HK-2 (cell line): ENCODE data around the gene DERL3.
A peak's percentile ranks its signal among the peaks of the same experiment; 100 is the strongest.
"Not testable (repeated sequence)": the region's sequence is repeated elsewhere in the genome, so short reads cannot be mapped to it uniquely, and the experiment has no call there.

Experiments
- DNase-seq: peaks from one replicate; pipeline ENCODE4 v3.0.0-alpha.2; 2018; ENCODE audit not compliant: unreplicated experiment

DERL3 gene

DNA sequence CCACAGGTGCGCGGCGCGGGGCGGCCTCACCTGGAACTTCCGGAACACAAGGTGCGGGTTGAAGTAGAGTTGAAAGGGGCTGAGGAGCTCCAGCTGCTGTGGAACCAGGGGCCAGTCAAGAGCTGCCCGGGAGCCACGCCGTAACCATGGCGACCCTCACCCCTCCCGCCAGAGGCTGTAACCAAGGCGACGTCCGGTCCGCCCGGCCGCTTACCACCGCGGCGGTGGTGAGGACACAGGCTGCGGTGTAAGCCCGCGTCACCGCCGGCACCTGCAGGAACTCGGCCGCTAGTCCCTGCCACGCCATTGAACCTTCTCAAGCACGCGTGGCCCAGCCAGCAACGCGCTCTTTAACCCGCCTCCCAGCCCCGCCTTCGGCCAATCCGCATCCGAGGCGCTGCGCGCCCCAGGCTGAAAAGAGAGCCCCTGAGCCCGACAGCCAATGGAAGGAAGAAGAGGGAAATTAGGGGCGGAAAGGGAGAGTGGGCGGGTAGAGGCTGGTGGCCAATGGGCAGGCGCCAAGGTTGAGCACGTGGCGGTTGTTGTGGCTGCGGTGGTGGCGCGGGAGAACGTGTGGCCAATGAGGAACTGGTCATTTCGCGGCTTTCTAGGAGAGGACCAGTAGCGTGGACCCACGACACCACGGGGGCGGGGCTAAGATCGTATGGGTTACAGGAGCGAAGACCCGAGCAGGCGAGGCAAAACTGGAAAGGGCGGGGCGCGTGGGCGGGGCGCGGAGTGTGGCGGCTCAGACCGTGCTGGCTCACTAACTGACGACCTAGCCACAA, at the start of gene DERL3:
Gene DERL3, minus strand, starts transcription at position 326 of the 788 bp plus-strand sequence. Its CDS starts 19 bp downstream, at position 307.
- peak; percentile 99 for DNase-seq

DNA sequence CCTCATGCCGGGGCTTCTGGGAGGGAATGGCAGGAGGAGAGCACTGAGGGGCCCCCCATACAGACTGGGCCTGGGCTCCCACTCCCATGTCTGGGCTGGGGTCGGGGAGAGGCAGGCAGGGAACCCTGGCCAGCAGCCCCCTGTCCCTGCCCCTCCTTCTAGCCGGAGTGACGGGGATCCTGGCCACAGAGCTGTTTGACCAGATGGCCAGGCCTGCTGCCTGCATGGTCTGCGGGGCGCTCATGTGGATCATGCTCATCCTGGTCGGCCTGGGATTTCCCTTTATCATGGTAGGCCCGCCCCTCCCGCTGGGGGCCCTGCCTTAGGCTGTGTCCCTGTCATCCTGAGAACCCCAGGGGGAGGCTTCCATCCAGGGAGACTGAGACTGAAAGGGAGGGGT, 45.3 kb upstream of the DERL3 start:
- DNase-seq, result no peak

DNA sequence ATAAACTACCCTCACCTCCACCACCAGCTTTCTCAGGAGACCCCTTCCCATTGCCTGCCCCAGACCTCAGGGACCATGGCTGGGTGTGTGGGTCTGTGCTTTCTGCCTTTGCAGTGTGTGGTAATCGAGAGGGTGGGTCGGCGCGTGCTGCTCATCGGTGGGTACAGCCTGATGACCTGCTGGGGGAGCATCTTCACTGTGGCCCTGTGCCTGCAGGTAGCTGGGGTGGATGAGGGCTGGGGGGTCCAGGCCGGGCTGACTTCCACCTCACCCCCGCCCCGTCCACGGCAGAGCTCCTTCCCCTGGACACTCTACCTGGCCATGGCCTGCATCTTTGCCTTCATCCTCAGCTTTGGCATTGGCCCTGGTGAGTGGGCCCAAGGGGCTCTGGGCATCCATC, 44.9 kb upstream of the DERL3 start:
- no peak for DNase-seq

DNA sequence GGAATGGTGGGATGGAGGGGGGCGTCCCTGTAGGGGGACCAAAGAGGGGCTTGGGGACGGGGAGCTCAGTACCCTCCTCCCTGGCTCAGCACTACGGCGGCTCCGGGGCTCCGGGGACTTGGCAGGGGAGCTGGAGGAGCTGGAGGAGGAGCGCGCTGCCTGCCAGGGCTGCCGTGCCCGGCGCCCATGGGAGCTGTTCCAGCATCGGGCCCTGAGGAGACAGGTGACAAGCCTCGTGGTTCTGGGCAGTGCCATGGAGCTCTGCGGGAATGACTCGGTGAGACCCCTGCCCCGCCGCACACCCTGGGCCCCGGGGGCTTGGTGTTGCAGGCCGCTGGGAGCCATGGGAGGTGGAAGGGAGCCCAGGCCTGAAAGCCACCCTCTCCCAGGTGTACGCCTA, 43.6 kb upstream of the DERL3 start:
- DNase-seq, result no peak

DNA sequence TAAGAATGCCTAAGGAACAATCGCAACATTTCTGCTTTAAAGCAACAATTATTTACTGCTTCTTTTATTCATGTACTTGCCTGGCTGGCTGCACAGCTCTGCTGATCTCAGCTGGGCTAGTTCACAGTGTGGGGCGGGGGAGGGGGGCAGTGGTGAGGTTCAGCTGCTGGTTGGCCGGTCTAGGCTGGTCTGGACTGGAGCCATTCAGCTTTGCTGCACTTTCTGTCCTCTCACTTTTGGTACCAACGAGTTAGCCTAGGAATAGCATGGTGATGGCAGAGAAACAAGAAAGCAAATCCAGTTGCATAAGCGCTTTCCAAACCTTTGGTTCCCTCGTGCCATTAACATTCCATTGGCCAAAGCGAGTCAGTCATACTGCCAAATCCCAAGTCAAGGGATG, 39.4 kb upstream of the DERL3 start:
- DNase-seq, result no peak

DNA sequence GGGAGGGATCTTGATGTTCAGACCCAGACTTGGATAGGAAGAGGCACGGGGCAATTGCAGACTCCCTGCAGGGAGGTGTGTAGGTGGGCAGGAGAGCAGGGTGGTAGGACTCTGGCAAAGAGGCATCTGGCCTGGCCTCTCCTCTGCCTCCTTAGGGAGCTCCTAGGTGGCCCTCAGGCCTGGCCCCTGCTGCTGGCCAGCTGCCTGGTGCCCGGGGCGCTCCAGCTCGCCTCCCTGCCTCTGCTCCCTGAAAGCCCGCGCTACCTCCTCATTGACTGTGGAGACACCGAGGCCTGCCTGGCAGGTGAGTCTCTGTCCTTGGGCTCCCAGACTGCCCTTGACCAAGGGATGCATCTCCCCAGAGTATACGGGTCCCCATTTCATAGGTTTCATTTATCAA, 38.8 kb upstream of the DERL3 start:
- DNase-seq, result no peak

DNA sequence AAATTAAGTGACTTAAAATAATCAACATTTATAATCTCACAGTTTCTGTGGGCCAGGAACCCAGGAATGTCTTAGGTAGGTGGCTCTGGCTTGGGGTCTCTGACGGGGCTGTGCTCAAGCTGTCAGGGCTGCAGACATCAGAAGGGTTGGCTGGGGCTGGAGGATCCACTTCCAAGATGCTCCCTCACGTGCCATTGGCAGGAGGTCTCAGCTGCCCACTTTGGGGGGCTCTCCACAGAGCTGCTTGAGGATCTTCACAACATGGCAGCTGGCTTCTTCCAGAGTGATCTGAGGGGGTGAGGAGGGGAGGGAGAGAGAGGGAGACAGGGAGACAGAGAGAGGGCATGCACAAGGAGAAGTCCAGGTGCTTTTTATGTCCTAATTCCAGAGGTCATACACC, 37.0 kb upstream of the DERL3 start:
- DNase-seq, result no peak

DNA sequence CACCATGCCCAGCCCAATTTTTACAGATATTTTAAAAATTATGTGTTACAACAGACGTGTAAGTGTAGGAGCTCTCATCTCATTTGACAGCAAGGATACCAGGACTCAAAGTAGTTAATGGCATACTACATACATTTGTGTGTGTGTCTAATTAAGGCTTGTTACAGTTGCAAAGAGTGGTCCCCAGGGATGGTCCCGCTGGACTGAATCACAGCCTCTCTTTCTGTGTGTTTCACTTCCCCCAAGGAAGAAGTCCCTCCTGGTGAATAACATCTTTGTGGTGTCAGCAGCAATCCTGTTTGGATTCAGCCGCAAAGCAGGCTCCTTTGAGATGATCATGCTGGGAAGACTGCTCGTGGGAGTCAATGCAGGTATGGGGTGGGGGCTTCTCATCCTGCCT, 36.1 kb upstream of the DERL3 start:
- no peak for DNase-seq

DNA sequence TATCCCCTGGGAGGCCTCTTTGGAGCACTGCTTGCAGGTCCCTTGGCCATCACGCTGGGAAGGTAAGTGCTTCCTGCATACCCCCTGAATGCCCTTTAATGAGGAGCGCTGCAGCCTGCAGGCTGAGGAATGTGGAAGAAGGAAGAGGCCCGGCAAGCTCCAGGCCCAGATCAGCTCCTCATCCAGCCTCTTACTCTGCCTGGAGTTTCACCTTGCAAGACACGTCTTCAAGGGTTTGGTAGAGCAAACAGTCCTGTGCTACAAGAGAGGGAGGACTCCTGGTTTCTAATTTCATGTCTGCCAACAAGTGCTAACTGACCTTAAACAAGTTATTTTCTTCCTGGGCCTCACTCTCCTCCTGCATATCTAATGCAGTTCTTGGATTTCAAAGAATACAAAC, 29.8 kb upstream of the DERL3 start:
- no peak for DNase-seq

DNA sequence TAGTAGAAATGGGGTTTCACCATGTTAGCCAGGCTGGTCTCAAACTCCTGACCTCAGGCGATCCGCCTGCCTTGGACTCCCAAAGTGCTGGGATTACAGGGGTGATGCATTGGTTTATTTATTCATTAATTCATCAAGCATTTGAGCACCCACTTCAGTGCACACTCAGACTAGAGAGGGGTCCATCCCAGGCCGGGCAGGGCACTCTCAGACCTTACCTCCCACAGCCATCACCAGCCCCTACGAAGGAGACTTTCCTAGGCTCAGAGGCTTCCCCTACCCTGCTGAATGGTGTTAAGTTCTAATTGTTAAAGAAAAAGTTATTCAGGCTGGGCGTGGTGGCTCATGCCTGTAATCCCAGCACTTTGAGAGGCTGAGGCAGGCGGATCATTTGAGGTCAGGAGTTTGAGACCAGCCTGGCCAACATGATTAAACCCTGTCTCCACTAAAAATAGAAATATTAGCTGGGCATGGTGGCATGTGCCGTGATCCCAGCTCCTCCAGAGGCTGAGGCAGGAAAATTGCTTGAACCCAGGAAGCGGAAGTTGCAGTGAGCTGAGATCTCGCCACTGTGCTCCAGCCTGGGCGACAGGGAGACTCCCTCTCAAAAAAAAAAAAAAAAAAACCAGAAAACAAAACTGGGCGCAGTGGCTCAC, 25.8 kb upstream of the DERL3 start:
- not testable (repeated sequence) for DNase-seq

DNA sequence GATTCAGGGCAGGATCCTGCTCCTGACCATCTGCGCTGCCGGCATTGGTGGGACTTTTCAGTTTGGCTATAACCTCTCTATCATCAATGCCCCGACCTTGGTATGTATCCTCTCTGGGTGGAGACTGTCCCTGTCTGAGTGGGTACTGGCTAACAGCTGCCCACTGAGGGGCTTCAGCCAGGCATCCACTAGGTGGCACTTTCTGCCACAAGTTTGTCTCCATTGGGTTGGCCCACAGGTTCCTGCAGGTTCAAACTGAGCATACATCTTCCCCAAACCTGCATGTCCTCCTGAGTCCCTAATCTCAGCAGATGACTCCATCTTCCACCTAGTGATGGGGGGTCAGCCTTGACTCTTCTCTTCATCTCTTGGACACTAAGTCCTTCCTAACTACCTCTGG, 23.3 kb upstream of the DERL3 start:
- DNase-seq, result peak; percentile 29

DNA sequence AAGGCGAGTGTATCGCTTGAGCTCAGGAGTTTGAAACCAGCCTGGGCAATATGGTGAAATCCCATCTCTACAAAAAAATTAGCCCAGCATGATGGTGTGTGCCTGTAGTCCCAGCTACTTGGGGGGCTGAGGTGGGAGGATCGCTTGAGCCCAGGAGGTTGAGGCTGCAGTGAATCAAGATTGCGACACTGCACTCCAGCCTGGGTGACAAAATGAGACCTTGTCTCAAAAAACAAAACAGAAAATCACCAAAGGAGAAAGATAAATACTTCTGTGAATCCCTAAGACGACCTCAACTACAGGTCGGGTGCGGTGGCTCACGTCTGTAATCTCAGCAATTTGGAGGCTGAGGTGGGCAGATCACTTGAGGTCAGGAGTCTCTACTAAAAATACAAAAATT, 21.4 kb upstream of the DERL3 start:
- not testable (repeated sequence) for DNase-seq

DNA sequence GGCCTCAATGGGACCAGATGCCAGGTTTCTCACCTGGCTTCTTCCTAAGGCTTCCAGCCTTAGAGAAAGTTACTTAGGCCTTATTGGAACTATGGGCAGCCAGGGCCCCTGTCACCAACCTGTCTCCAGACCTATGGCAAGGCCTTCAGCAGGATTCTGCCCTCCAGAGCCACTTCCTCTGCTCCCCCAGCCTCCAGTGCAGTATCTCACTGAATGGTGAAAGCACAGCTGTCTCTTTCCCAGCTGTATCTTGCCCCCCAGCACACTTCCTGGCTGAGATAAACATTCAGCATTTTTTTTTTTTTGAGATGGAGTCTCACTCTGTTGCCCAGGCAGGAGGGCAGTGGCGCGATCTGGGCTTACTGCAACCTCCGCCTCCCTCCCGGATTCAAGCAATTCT, 20.4 kb upstream of the DERL3 start:
- DNase-seq, result no peak

DNA sequence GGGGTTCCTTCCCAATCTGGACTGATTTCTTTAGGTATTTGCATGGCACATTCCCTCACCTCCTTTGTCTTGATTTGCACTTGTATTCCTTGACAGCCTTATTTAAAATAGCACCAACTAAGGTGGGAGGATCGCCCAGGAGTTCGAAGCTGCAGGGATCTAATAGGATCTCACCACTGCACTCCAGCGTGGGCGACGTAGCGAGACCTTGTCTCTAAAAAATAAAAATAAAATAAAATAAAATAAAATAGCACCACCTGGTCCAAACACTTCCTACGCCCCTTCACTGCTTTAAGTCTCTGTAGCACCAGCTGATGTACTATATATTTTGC, 19.6 kb upstream of the DERL3 start:
- DNase-seq, result no peak

DNA sequence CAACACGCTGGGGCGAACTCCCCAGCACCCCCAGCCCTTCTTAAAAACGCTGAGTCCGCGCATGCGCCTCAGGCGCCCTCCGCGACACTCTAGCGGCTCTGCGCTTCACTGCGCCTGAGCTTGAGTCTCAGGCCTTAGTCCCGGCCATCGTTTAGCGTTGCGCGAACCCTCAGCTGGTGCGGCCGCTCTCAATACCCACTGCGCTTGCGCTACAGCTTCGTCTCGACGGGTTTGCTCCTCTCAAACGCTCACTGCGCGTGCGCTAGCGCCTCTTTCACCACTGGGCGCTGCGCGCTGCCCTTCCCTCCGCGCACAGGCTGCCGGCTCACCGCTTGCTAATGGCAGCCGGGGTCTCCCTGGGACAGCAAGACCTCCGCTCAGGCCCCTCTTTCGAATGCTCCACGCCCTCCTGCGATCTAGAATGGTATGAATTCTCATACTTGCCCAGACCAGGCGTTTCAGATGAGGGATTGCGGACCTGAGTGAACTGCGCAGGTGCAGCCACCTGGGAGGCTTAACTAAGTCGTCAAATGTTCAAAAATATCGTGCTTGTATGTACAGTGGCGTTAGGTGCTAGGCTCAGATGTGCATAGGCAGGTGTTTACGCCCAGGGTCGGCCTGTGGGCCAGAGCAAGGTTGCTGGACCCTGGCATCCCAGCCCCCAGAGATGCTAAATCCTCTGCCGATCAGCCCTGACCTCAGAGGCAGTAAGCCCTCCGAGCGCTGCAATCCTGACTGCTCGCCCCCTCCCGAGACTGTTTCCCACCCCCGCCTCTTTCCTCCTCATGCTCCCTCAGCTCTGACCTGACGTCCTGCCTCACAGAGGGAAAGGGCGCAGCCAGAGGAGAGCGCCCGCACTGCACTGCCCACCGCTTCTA, 19.0 kb upstream of the DERL3 start, which contains the start of gene SLC2A11:
Gene SLC2A11, plus strand, starts transcription at position 270 of the 878 bp plus-strand sequence. Its CDS starts 125 bp downstream, at position 395.
- DNase-seq, result peak; percentile 95

DNA sequence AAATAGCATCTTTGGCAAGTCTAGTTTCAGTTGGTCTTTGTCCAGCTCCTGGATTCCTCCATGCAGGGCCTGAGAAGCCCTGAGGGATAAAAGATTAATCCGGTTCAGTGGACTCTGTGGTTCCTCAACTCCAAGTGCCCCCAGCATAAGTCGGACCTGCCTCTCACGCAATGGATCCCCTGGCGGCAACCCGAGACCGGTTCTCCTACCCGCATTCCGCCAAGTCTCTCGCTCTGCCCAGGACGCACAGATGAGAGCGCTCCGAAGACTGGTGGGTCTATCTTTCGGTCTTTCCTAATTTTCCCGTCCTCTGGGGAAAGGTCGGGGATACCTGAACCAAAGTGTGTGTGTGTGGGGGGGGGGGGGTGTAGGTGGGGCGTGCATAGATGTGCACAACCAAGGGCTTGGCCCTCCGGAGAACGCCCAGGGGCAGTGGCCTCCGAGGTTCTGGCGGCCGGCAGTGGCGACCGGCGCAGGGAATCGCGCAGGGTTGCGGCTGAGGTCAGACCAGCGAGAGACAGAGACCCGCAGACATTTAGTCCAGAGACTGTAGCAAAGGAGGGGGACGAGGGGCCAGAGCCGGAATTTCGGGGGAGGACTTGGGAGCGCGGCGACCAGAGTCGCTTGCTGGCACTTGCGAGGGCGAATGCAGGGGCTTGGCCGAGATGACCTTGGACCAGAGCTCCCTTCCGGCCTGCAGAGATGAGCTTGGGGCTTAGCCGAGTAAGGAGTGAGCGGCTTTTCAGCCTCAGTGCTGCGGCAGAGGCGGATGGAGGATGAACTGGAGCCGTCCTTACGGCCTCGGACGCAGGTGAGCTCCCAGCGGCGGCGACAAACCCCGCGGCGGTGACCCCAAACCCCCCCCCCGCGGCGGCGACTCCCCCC, 18.2 kb upstream of the DERL3 start:
- DNase-seq, result peak; percentile 70

DNA sequence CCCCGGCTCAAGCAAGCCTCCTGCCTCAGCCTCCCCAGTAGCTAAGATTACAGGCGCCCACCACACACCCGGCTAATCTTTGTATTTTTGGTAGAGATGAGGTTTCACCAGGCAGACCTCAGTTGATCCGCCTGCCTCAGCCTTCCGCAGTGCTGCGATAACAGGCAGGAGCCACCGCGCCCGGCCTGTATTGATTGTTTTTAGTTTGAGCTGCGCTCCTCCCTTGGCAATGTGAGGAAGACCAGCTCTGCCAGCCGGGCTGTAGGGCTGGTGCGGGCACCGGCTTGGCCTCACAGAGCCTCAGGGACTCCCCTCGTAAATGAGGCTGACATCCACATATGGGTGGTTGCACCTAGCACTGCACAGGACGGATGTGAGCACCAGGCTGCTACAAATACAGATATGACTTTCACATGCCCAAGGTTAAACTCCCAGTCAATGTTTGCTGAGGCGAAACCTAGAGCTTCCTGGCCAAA, 11.4 kb upstream of the DERL3 start:
- DNase-seq, result no peak

DNA sequence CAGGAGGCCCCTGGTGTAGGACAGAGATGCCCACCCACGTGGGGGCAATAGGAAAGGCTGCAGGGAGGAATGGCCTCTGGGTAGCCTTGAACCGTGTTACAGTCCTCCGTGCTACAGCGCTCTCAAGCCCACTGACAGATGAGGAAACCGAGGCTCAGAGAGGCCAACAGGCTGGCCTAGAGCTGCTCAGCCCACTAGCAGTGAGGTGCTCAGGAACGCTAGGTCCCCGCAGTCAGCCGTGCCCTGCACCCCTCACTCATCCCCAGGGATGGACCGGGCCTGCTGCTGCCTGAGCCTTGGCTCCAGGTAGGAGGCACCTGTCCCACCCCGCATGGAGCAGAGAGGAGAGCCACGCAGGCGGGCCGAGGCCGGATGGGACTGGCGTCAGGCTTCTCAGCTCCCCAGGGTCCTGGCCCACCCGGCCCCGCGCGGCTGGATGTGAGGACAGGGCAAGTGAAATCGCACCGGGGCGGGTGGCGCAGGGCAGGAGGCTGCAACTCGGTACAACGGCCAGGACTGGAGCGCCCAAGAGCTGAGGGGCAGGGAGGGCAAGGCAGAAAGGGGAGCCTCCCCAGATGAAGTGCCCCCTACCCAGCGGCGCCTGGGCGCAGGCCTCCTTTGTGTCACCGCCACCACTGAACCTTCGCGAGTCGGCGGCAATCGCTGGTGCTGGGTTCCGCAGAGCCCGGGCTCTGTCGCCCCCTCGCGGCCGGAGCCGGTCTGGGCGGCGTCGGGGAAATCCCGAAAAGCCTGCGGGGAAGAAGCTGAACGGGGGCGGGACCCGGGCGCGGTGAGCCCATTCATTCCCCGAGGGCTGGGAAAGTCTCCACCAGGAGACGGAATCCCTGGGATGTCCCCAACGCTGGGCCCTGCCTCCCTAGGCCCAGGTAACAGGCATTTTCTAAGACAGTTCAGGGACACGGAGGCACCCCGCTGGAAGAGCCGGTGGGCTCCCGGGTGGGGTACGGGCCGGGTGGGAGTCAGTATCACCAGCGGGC, 10.5 kb upstream of the DERL3 start:
- DNase-seq, result peak; percentile 86

DNA sequence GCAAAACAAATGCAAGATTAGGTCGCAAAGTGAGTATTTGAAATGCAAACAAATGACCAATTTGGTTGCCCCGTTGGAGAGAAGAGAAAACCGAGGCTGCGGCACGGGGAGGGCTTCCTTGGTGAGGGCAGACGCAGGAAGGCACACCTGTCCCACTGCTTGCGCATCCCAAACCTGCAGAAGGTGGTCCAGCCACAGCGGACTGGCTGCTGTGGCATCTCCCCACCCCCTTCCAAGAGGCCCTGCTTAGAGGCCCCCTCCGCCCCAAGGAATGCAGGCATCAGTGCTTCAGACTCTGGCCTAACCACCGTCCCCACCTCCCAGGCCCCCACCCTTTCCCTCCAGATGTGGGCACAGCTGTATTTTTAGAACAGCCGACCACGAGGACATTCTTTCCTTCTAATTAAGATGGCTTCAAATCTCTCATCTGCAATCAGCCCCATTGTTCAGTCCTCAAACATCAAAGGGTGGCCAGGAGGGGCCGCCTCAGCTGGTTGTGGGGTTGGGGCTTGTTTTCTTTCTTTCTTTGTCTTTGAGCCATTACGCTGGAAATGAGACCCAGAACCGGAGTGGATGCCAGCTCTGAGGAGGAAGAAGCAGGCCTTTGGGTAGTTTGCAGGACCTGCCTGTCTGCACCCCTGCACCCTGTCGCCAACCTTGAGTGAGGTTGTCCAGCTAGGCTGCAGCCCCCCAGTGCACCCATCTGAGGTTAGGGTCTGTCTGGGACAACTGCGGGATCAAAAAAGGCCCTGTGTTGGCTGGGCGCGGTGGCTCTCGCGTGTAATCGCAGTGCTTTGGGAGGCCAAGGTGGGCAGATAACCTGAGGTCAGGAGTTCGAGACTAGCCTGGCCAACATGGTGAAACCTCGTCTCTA, 9.4 kb upstream of the DERL3 start:
- DNase-seq, result no peak
